ENCODE results near the gene SLC38A7. TPM values are rescaled to one million over a fixed set of nuclear protein-coding genes. Genes with fewer than 3 reads are reported as not detected.
"Not testable (repeated sequence)": the region's sequence is repeated elsewhere in the genome, so short reads cannot be mapped to it uniquely, and the experiment has no call there.

The SLC38A7 gene
- total RNA-seq, 1 experiment from 2014 or later: 8.0 TPM

DNA sequence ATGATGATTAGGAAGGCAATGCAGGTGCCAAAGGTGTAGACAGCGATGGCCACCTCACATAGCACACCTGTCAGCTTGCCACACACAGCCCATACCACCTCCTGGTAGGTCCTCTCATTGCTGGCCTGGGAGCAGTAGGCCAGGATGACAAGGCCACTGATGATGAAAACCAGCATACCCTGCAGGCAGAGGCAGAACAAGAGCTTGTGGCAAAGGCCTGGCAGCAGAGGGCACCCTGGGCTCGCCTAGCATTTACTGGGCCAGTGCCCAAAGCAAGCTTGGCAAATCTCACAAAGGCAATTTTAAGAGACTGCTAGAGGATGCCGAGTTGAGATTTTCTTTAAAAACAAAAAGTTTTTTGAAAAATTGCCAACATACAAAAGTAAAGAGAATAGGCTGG is 5.9 kb downstream of the SLC38A7 start:
- peak; percentile 35 for DNase-seq (ENCODE audit: low read depth)

DNA sequence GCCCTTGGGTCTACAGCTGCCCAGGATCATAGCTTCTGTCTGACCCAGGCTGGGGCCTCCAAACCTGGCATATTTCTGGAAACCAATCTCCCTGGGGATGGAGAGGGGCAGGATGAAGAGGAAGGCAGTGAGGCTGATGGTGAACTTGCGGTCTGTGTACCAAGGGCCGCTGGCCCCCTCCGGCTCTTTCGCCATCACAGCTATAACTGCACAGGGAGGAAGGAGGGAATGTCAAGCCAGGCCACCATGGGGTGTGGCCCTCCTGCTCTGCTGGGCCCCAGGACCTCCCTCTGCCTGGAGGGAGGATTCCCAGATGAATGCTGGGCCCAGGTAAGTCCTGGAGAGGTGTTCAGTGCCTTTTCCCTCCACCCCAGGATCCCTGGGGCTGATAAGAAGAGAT is 6.3 kb downstream of the SLC38A7 start:
- no peak for DNase-seq (ENCODE audit: low read depth)

DNA sequence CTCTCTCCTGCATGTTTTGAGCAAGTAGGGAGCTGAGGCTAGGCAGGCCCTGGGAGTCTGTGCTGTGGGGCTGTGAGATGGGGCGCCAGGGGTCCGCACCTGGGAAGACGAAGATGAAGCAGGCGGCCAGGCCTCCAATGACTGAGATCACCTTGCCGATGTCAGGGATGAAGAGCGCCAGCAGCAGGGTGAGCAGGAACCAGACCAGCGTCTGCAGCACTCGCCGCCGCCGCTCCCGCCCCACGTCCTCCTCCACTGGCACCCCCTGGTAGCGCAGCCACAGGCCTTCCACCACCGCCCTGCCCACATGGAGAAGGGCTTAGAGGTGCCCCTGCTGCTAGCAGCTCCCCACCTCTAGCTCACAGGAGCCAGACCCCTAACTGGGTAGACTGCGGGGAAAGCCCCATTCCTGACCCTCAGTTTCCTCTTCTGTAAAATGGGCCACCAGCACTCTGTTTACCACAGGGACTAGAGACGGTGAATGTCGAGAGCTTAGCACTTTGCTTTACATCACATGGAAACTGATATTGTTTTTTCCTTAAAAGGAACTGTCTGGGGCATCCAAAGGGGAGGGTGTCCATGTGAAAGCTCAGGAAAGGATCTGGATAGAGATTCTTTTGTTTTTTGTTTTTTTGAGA is 13.5 kb downstream of the SLC38A7 start:
- DNase-seq (ENCODE audit: low read depth): no peak

DNA sequence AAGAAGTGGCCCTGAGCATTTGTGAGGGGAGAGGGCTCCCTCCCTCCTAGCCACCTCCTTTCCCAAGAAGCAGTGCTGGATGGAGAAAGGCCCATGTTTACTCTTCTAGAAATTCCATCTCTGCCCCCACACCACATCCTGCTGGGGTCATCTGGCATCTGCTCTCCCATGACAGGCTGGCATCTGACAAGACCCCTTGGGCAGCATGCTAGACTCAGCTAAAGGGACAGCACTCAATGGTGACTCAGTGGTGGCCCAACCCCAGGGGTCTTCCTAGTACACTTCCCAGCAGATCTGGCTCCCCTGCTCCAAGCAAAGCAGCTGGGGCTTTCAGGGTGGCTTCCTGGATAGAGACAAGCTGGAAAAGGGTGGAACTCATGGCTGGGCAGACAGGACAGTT is 14.4 kb downstream of the SLC38A7 start:
- DNase-seq (ENCODE audit: low read depth): peak; percentile 40

DNA sequence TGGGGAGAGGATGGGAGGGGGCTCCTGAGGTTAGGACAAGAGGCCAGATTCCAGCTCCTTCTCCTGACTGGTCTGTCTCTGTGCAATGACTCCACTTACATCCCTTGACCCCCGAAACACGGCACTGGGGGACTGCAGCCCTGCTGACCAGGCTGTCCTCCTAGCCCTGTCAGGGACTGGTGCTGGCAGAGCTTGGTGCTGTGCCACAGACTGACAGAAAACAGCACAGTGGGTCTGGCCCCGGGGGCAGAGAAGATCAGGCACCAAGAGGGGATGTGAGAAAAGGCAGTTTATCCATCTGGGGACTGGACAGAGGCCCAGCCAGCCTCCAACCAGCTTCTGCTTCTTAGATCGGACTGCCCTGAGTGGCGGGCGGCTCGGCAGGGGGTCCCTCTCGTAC is 19.4 kb downstream of the SLC38A7 start:
- DNase-seq (ENCODE audit: low read depth): no peak

DNA sequence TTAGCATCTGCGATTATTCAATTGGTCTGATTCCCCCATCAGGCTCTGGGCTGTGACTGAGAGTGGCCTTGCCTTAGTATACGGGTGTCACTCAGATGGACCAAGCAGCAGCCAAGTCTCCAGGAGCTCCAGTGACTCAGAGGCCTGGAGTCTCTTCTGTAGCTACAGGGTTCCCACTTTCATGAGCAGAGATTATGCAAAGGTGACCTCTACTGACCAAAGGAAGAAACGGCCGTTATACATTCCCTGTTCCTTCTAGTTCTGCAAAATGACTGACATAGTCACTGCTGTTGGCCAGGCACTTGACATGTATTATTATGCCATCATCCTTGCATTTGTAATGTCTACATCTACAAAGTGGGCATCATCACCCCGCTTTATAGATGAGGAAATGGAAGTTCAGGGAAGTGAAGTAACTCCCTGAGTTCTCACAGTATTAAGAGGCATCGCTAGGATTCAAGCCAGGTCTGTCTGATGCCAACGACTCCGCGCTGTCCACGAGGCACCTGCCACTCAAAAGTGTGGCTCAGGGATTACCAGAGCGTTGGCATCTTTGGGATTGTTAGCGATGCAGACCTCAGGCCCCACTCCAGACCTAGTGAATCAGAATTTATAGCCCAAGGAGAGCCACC is 23.3 kb downstream of the SLC38A7 start:
- peak; percentile 84 for DNase-seq (ENCODE audit: low read depth)

DNA sequence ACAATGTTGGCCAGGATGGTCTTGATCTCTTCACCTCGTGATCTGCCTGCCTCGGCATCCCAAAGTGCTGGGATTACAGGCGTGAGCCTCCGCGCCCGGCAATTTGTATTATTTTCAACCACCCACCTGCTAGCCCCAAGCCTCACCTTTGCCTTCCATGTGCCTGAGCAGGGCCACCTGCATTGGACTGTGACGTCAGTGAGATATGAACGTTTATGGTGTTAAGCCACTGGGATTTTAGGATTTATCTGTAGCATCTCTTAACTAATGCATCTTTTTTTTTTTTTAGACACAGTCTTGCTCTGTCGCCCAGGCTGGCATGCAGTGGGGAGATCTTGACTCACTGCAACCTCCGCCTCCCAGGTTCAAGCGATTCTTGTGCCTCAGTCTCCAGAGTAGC is 24.7 kb downstream of the SLC38A7 start:
- not testable (repeated sequence) for DNase-seq (ENCODE audit: low read depth)

DNA sequence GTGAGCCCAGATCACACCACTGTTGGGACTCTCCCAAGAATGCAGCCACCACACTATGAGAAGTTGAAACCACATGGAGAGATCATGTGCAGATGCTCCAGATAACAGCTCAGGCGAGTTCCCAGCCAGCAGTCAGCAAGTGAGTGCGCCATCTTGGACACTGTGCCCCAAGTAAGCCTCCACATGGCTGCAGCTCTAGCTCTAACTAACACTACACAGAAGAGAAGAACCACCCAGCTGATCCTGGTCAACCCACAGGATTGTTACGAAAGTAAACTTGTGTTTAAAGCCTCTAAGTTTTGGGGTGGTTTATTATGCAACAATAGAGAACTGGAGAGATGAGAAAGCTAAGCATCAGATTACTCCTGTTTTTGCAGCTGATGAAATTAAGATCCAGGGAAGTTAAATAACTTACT is 25.8 kb downstream of the SLC38A7 start:
- no peak for DNase-seq (ENCODE audit: low read depth)

DNA sequence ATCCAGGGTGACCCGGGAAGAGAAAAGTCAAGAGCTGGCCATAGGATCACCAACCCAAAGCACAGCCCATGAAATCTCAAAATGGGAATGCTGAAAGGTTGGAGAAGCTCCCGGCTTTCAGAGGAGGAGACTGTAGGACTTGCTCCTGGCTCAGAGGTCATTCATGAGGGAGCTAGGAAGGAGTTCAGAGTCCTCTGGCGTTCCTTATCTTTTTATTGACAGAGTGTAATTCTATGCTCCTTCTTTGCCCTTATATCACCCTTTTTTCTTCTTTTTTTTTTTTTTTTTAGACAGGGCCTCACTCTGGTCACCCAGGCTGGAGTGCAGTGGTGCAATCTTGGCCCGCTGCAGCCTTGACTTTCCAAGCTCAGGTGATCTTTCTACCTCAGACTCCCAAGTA is 27.7 kb downstream of the SLC38A7 start:
- no peak for DNase-seq (ENCODE audit: low read depth)

DNA sequence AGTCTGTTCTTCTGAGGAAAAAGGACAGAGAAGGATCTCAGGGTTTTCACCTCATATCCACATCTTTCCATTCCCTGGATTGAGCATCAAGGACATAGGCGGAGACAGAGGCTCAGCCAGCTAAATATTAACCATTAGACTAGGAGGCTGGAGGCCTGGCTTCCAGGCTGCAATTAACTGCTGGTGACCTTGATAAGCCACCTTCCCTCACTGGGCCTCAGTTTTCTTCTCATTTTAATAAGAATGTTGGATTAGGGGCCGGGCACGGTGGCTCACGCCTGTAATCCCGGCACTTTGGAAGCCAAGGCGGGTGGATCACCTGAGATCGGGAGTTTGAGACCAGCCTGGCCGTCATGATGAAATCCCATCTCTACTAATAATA is 29.4 kb downstream of the SLC38A7 start:
- DNase-seq (ENCODE audit: low read depth): no peak

DNA sequence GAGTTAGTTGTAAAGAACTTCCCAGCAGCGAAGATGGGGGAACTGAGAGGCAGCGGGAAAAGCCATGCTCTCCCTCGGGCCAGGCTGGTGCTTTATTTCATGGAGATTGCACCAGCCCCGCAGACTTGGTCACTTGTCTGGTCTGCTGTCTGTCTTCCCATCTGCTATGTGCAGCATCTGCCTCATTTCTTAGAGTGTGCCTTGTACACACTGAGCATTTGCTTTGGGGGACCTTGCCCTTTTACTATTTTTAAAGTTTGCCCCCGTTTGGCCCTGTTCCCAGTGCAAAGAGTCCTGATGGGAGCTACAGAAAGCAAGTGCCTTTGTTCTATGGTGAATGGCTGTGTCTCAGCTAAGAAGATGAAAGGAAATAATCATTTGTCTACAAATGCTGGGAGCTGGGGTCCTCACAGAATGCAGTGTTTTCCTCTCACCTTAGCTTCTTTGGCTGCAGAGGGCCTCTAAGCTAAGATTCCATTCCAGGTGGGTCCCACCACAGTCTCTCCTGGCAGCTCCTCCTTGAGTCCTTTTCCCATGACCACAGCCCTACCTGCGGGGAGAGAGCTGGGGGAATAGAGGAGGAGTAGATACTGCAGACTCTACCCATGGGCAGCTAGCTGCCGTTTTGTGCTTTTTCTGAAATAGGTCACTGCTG is 29.9 kb downstream of the SLC38A7 start:
- DNase-seq (ENCODE audit: low read depth): no peak

DNA sequence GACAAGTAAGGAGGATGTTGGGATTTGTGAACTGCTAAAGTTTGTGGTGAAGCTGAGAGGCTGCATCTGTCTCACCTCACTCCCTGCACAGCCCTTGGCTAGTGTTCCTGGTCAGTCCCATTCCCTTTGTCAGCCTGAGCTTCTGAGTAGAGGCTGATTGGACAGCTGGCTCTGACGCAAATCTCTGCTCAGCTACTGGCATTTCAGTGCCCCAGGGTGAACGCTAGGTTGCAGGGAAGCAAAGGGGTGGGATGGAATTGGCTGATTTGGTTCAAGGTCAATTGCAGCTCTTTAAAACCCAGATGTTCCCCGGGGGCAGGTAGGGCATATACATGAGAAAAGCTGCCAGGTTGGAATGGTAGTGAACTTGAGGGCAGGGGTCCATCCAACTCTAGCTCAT is 31.8 kb downstream of the SLC38A7 start:
- DNase-seq (ENCODE audit: low read depth): no peak

DNA sequence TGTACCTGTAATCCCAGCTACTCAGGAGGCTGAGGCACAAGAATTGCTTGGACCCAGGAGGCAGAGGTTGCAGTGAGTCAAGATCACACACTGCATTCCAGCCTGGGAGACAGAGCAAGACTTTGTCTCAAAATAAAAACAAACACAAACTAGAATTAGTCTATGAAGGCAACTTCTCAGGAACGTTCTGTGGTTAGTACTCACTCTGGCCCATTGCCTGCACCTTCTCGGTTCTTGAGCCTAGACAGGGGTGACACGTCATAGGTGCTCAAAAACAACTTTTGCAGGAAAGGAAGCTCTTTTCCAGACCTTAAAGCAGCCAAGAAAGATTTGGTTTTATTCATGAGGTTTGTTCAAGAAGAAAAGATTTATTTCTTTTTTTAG is 32.6 kb downstream of the SLC38A7 start:
- DNase-seq (ENCODE audit: low read depth): peak; percentile 50

DNA sequence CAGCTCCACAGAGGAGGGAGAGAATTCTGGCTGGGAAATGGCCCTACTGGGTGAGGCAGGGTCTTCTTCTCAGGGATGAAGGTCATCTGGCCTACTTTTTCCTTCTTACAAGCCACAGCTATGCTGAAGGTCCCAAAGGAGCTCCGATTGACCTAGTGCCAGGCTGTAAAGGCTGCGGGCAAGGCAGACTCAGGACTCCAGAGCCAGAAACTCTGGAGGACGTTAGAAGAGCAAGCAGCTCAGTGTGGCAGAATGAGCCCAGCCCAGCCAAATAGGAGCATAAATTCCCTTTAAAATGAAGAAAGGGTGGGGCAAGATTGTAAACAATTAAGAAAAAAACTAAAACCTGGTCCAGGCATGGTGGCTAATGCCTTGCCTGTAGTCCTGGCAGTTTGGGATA is 34.9 kb downstream of the SLC38A7 start:
- no peak for DNase-seq (ENCODE audit: low read depth)

DNA sequence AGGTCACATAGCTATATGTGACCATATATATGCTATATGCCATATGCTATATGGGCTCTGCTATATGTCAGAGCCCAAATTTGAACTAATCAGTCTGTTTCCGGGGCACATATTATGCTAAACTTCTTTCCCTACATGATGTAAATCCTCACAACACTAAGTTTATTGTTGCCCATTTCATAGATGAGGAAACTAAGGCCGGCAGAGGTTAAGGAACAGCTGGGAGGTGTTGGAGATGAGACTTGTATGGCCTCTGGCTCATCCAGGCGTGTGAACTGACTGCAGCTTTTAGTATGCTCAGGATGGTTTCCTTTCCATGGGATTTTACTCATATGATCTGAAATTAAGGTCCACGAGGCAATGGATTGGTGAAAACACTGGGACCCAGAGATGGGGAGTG is 37.5 kb downstream of the SLC38A7 start:
- DNase-seq (ENCODE audit: low read depth): no peak

DNA sequence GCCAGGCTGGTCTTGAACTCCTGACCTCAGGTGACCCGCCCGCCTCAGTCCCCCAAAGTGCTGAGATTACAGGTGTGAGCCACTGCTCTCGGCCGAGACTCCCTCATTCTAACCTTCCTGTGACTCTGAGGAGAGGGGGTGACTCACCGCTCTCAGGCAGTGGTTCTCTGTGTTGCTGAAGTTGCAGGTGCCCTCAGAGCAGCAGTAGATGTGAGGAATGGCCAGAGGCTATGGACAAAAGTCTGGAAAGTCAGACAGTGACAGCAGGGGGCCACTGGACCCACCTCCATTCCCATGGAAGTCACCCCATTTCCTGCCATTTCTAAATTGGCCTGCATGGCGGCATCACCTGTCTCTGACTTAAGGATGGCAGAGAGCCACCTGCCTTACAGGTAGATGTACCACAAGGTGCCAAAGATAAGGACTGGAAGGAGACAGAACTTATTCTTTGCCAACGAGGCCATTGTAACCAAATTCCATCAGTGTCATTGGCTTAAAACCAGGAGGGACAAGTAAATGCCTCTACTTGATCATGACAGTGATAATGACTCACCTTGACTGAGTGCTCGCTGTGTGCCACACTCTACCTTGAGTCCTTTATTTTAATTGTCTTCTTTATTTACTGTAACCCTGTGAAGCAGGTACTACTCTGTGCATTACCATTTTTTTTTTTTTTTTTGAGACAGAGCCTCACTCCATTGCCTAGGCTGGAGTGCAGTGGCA is 39.6 kb downstream of the SLC38A7 start:
- DNase-seq (ENCODE audit: low read depth): no peak

DNA sequence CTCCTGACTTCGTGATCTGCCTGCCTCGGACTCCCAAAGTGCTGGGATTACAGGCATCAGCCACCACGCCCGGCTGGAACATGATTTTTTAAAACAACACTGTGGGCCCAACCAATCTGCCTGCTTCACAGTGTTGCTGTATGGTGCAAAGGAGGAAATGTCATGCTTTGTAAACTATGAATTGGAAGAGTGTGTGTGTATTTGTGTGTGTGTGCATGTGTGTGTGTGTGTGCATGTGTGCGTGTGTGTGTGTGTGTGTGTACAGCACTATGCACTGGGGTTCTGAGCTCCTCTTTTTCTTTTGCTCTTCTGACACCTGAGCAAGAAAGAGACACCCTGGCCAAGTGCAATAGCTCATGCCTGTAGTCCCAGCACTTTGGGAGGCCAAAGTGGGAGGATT is 40.5 kb downstream of the SLC38A7 start:
- no peak for DNase-seq (ENCODE audit: low read depth)

DNA sequence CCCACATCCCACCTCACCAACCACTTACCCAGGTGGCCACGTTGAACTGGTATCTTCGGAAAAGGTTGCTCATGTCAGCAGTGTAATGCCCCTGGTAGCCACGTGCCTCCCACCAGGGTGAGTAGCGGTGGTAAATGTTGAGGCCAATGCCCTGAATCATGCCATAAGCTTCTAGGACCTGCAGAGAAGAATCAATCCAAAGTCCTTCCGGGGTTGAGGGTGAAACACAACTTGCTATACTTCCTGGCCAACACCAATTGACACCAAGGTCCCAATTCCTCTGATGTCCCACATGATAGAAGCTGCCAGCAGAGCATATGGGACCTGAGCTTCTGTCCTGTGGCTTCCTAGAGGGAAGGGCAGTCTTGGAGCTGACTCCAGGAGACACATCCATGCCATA is 43.6 kb downstream of the SLC38A7 start:
- DNase-seq (ENCODE audit: low read depth): no peak

DNA sequence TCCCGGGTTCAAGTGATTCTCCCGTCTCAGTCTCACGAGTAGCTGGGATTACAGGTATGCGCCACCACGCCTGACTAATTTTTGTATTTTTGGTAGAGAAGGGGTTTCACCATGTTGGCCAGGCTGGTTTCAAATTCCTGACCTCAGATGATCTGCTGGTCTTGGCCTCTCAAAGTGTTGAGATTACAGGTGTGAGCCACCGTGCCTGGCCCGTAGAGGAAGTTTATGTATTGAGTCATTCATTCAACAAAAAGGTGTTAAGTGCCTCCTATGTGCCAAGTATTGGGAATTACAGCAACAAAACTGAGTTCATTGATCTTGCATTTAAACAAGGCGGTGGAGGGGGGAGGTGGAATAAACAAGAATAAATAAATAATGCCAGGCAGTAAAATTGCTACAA is 44.7 kb downstream of the SLC38A7 start:
- no peak for DNase-seq (ENCODE audit: low read depth)

DNA sequence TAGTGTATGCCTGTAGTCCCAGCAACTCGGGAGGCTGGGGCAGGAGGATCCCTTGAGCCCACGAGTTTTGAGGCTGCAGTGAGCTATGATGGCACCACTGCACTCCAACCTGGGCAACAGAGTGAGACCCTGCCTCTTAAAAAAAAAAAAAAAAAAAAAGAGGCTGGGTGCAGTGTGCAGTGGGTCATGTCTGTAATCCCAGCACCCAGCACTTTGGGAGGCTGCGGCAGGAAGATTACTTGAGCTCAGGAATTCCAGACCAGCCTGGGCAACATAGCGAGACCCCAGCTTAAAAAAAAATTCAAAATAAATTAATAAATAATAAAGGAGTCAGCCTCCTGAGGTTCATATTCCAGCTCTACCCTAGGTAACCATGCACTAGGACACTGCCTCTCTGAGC is 45.3 kb downstream of the SLC38A7 start:
- no peak for DNase-seq (ENCODE audit: low read depth)

DNA sequence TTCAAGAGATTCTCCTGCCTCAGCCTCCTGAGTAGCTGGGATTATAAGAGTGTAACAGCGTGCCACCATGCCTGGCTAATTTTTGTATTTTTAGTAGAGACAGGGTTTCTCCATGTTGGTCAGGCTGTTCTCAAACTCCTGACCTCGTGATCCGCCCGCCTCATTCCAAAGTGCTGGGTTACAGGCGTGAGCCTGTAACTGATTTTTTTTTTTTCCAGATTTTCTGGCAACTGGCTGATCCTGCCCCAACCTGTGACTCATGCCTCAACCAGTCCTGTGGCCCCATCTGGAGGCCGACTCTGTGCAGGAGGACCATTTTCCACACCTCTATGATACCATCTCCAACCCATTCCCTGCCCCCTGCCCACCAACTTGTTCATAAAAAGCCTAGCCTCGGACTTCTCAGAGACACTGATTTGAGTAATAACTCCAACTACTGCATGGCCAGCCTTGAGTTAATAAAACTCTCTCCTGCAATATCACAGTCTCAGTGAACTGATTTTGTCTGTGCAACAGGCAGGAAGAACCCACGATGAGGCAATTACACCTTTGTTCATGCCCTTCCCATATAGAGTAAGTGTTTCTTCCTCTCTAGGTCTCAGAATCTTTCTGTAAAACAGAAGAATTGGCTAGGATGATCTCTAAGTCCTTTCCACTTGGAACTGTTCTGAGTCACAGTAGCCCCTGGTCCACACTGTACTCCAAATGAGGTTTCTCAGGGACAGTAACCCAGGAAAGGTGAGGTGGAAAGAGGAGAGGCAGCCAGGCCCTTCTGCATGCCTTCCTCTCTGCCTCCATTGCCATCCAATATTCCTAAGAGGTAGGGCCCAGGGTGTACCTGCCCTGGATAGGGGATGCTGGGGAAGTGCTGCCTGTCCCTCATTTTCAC is 46.2 kb downstream of the SLC38A7 start:
- peak; percentile 91 for DNase-seq (ENCODE audit: low read depth)

Measured in HT1080 (cell line).